Transverse colon (tissue), 4 donors: ENCODE data around the gene LLPH. TPM values are rescaled to one million over a fixed set of nuclear protein-coding genes. Genes with fewer than 3 reads are reported as not detected.
"Not testable (repeated sequence)": the region's sequence is repeated elsewhere in the genome, so short reads cannot be mapped to it uniquely, and the experiment has no call there.

ENCODE experiments used
- DNase-seq: peaks from one replicate; pipeline ENCODE4 v3.0.0-alpha.2; 2019
- H3K27ac ChIP-seq, 4 donors: fragments of 200-600 bp; sonication (generic); 2 replicates each; pipeline ENCODE4 v1.5.1; 2016 to 2018; ENCODE audit warnings: inconsistent platforms in 4 of 4
- H3K27me3 ChIP-seq: fragments of 200-600 bp; sonication (generic); 2 replicates; pipeline ENCODE4 v1.5.1; 2017; ENCODE audit warnings: inconsistent platforms
- H3K36me3 ChIP-seq, 4 donors: fragments of 200-600 bp; sonication (generic); 2 replicates each; pipeline ENCODE4 v1.5.1; 2017 to 2019; ENCODE audit warnings: inconsistent platforms in 4 of 4
- H3K4me1 ChIP-seq, 4 donors: fragments of 200-600 bp; sonication (generic); 2 replicates each; pipeline ENCODE4 v1.5.1; 2017 to 2020; ENCODE audit warnings: inconsistent platforms in 4 of 4
- H3K4me3 ChIP-seq, 4 donors: fragments of 200-600 bp; sonication (generic); 1 replicate in 1 of 4; 2 replicates in 3 of 4; pipeline versions ENCODE4 v1.5.1 to v1.6.1; 2017 to 2019; ENCODE audit warnings: inconsistent platforms in 4 of 4
- H3K9me3 ChIP-seq, 2 donors: fragments of 200-600 bp; sonication (generic); 2 replicates each; pipeline ENCODE4 v1.5.1; 2017 to 2019; ENCODE audit warnings: inconsistent platforms in 2 of 2
- EP300 ChIP-seq: sonication (generic); formaldehyde crosslinking; IDR thresholded peaks from one replicate; pipeline ENCODE4 v1.6.1; 2017; ENCODE audit warnings: antibody characterized with exemption, low read depth
- POLR2A ChIP-seq: fragments of 450-650 bp; IDR thresholded peaks from one replicate; pipeline ENCODE4 v1.6.1; 2016; ENCODE audit warnings: antibody characterized with exemption, mild to moderate bottlenecking, moderate library complexity
- POLR2AphosphoS5 ChIP-seq, 3 donors: sonication (generic); formaldehyde crosslinking; IDR thresholded peaks; one replicate each; pipeline ENCODE4 v1.6.1; 2016; ENCODE audit warnings: antibody characterized with exemption in 3 of 3
- WGBS, 2 donors: methylation state at CpG; one replicate each; pipeline ENCODE4 v1.1.5; 2018; ENCODE audit warnings: low coverage in 1 of 2; 5-methylcytosine and 5-hydroxymethylcytosine counted together
- in situ Hi-C, 4 donors: fragments of 200-750 bp; cut with MboI; loops; one replicate each; pipeline versions ENCODE4 v1.15.0 to v1.15.1; 2017; ENCODE audit warnings: low sequenced_read_pairs in 3 of 4, low pct_ligation_motif_present in 1 of 4, low pct_unique_long_range_greater_than_20kb in 1 of 4
- intact Hi-C: fragments of 100-400 bp; cut with DNase I; formaldehyde crosslinking; loops from one replicate; pipeline ENCODE4 v1.15.1; 2023; ENCODE audit warnings: low total_unique reads
- total RNA-seq, 4 donors: library from RNA; depleted of rRNA; stranded (reverse); fragments of >200 nt; gene quantifications; one replicate each; pipeline ENCODE4 v1.1.0, GENCODE V29; 2016
- TF ChIP-seq, protein P1 (sequence below), 5 experiments: fragments of 200-600 bp in 3 of 5; fragments of 450-650 bp in 2 of 5; sonication (generic) in 3 of 5; IDR thresholded peaks; 1 replicate in 2 of 5; 2 replicates in 3 of 5; pipeline ENCODE4 v1.5.1; 2016 to 2017; ENCODE audit warnings: antibody characterized with exemption in 5 of 5, inconsistent platforms in 3 of 5, mild to moderate bottlenecking in 2 of 5, moderate library complexity in 1 of 5

LLPH gene
- 1 to 10 TPM; 3.5 to 4.9 (median 3.9) TPM for total RNA-seq

GRCh38 chr12:66130267-66131066 lies at the start of gene LLPH:
Gene LLPH, minus strand, starts transcription at chr12:66130750. Its CDS starts 1,644 bp downstream, at chr12:66129106.
- DNase-seq: peak; percentile 93
- Histone ChIP-seq H3K36me3 (peaks cover 0 to 18% (median 2%) of the 10 kb centered on the region in 4 donors), H3K4me1 (peaks cover 0 to 27% (median 17%) of the 10 kb centered on the region in 4 donors), H3K27ac (peak within 1 kb of the TSS; percentile 71 to 79 (median 78)), H3K4me3 (peak within 1 kb of the TSS; percentile 61 to 97 (median 76)), H3K9me3 (no peaks in the 10 kb centered on the region), H3K27me3 (no peaks in the 10 kb centered on the region)
- 0% methylated on average over 5 to 47 of the region's 49 CpGs for WGBS, 2 donors
- intact Hi-C loops: no loop called here
- in situ Hi-C loops: loop anchor here in 2 of 4 donors (25.0 kb wide), 2 partner anchors 157 to 282 kb away; no protein-coding TSS in a partner anchor
- TF ChIP-seq, protein P1, sequence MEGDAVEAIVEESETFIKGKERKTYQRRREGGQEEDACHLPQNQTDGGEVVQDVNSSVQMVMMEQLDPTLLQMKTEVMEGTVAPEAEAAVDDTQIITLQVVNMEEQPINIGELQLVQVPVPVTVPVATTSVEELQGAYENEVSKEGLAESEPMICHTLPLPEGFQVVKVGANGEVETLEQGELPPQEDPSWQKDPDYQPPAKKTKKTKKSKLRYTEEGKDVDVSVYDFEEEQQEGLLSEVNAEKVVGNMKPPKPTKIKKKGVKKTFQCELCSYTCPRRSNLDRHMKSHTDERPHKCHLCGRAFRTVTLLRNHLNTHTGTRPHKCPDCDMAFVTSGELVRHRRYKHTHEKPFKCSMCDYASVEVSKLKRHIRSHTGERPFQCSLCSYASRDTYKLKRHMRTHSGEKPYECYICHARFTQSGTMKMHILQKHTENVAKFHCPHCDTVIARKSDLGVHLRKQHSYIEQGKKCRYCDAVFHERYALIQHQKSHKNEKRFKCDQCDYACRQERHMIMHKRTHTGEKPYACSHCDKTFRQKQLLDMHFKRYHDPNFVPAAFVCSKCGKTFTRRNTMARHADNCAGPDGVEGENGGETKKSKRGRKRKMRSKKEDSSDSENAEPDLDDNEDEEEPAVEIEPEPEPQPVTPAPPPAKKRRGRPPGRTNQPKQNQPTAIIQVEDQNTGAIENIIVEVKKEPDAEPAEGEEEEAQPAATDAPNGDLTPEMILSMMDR (IDR thresholded peaks at IDR 0.05): no peak
- peak; percentile 72 to 93 (median 91) for TF ChIP-seq POLR2AphosphoS5 (IDR thresholded peaks at IDR 0.05)
- peak; percentile 83 for TF ChIP-seq POLR2A
- TF ChIP-seq EP300: no peak

DNA sequence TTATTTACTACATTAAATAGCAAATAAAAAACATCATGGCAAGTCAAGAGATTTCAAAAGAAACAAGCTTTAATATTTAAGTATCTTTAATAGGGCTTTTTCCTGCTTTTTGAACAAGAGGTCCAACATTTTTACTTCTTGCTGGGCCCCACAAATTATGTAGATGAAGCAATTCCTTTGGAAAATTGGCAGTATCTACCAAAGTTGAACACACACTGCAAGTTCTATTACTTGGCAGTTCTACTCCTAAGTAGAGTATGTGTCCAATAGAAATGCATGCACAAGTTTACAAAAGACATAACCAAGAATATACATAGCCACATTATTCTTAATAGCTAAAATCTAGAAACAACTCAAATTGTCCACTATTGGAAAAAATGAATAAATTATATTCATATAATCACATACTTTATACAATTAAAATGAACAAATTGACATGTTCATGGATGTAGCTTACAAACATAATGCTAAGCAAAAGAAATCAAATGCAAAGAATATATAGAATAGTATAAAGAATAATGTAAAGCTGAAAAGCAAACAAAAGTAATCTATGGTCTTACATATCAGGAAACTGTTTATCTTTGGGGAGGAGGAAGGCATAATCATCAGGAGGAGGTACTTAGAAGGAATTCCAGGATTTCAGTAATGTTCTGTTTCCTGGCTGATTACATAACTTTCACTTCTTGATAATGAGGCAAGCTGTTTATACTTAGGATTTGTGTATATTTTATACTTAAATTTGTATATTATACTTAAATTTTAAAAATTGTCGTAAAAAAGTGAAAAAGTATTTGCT lies 45.8 kb upstream of the LLPH start:
- H3K4me3 ChIP-seq: no peak overlapping the region
- TF ChIP-seq POLR2AphosphoS5 (IDR thresholded peaks at IDR 0.05) (no peak), POLR2A (no peak), EP300 (no peak)
- TF ChIP-seq, protein P1 (IDR thresholded peaks at IDR 0.05): no peak
- no peaks in the 10 kb centered on the region for H3K36me3 ChIP-seq
- no peaks in the 10 kb centered on the region for H3K9me3 ChIP-seq
- H3K27ac ChIP-seq: peak overlapping the region in 1 of 4 donors; percentile 3
- WGBS, 2 donors: 26 to 30% methylated on average over 1 of the region's 1 CpG
- peaks cover 0 to 13% (median 5%) of the 10 kb centered on the region in 4 donors for H3K4me1 ChIP-seq
- no peak for DNase-seq
- in situ Hi-C loops (no loop called here), intact Hi-C loops (no loop called here)
- H3K27me3 ChIP-seq: no peaks in the 10 kb centered on the region

DNA sequence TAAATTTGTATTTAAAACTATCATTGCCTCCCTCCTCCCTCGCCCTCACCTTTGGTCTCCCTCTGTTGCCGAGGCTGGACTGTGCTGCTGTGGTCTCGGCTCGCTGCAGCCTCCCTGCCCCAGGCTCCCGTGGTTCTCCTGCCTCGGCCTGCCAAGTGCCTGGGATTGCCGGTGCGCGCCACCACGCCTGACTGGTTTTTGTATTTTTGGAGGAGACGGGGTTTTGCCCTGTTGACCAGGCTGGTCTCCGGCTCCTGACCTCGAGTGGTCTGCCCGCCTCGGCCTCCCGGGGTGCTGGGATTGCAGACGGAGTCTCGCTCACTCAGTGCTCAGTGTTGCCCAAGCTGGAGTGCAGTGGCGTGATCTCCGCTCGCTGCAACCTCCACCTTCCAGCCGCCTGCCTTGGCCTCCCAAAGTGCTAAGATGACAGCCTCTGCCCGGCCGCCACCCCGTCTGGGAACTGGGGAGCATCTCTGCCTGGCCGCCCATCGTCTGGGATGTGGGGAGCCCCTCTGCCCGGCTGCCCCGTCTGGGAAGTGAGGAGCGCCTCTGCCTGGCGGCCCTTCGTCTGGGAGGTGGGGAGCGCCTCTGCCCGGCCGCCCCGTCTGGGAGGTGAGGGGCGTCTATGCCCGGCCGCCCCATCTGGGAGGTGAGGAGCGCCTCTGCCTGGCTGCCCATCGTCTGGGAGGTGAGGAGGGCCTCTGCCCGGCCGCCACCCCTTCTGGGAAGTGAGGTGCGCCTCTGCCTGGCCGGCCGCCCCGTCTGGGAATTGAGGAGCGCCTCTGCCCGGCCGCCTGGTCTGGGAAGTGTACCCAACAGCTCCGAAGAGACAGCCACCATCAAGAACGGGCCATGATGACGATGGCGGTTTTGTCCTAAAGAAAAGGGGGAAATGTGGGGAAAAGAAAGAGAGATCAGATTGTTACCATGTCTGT lies 44.1 kb upstream of the LLPH start:
- in situ Hi-C loops, H3K27ac ChIP-seq, intact Hi-C loops, H3K9me3 ChIP-seq, H3K27me3 ChIP-seq, DNase-seq, H3K4me3 ChIP-seq, H3K36me3 ChIP-seq: not testable (repeated sequence)
- peaks cover 0 to 19% (median 7%) of the 10 kb centered on the region in 4 donors for H3K4me1 ChIP-seq
- 92 to 95% methylated on average over 14 to 50 of the region's 54 CpGs for WGBS, 2 donors

GRCh38 chr12:66170606-66171005 lies 40.1 kb upstream of the LLPH start:
- intact Hi-C loops (no loop called here), in situ Hi-C loops (no loop called here)
- Histone ChIP-seq H3K4me3 (peak overlapping the region in 3 of 4 donors; percentile 64 to 93 (median 71)), H3K9me3 (no peaks in the 10 kb centered on the region), H3K36me3 (no peaks in the 10 kb centered on the region), H3K27me3 (no peaks in the 10 kb centered on the region), H3K27ac (peak overlapping the region; percentile 98 to 100 (median 98)), H3K4me1 (peaks cover 0 to 20% (median 15%) of the 10 kb centered on the region in 4 donors)
- TF ChIP-seq POLR2AphosphoS5 (IDR thresholded peaks at IDR 0.05): no peak
- TF ChIP-seq, protein P1 (IDR thresholded peaks at IDR 0.05): no peak
- no peak for TF ChIP-seq POLR2A
- no peak for TF ChIP-seq EP300
- DNase-seq: no peak
- WGBS, 2 donors: 86% methylated on average over 3 of the region's 3 CpGs
